ENCODE measurements around the gene TXNDC15. TPM values are rescaled to one million over a fixed set of nuclear protein-coding genes. Genes with fewer than 3 reads are reported as not detected.

TXNDC15 gene
- total RNA-seq, 3 donors from 2014 or later (not counting 1 experiment from before 2014, with no cell fraction given), result 36.6 to 48.3 (median 47.8) TPM

DNA sequence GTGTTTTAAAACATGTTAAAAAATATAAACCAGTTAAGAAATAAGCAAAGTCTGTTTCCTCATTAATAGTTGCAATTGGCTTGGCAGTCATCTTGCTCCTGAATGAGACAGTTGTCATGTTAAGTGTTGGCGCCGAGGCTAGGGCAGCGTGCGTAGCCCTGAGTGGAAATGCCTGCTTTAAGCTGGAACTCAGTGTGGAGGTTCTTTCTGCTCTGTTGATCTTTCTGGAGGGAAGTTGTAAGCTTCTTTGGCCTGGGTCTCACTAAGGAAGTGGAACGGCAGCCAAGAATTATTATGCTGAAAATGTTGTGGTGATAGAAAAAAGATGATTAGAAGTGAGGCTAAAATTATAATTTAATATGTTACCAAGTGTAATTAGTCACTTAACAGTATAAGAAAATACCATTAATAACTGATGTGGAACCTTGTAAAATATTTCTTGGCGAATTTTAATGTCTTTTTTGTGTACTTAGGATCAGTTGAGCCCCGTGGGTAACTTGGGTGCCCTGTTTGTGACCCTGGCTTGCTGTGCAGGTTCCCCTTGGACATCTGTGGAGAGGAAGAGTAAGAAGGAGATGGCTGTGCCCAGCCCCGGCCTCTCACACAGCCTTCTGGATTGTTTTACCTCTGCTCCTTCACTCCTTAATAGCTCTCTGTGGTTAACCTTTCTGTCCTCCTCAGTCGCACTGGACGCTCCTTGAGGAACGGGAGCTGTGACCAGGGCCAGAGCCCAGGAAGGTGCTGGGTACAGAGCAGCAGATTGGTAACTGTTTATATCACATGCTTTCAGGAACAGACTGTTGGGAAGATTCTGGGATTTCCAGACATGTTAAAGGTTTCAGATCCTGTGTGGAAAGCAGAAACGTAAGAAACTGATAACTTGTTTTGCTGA, 61.8 kb downstream of the TXNDC15 start:
- no peaks in the 10 kb centered on the region for H3K4me1 ChIP-seq (ENCODE audit: control insufficient read depth, insufficient read depth, low read length)
- H3K9me3 Mint-ChIP-seq, result no peaks in the 10 kb centered on the region
- H3K27me3 Mint-ChIP-seq (ENCODE audit: low read depth in 2 of 2), result no peaks in the 10 kb centered on the region
- no peaks in the 10 kb centered on the region for H3K27me3 ChIP-seq (ENCODE audit: control insufficient read depth, insufficient read depth, low read length)
- no peaks in the 10 kb centered on the region for H3K4me1 Mint-ChIP-seq
- intact Hi-C loops (cut with micrococcal nuclease), result no loop called here
- no peaks in the 10 kb centered on the region for H3K9me3 ChIP-seq (ENCODE audit: control insufficient read depth, insufficient read depth, low read length)
- H3K27ac ChIP-seq (ENCODE audit: low read length), result no peak overlapping the region
- H3K4me3 ChIP-seq (ENCODE audit: low read length), result no peak overlapping the region
- TF ChIP-seq, protein P1, sequence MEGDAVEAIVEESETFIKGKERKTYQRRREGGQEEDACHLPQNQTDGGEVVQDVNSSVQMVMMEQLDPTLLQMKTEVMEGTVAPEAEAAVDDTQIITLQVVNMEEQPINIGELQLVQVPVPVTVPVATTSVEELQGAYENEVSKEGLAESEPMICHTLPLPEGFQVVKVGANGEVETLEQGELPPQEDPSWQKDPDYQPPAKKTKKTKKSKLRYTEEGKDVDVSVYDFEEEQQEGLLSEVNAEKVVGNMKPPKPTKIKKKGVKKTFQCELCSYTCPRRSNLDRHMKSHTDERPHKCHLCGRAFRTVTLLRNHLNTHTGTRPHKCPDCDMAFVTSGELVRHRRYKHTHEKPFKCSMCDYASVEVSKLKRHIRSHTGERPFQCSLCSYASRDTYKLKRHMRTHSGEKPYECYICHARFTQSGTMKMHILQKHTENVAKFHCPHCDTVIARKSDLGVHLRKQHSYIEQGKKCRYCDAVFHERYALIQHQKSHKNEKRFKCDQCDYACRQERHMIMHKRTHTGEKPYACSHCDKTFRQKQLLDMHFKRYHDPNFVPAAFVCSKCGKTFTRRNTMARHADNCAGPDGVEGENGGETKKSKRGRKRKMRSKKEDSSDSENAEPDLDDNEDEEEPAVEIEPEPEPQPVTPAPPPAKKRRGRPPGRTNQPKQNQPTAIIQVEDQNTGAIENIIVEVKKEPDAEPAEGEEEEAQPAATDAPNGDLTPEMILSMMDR (IDR thresholded peaks at IDR 0.05), result no peak
- no peaks in the 10 kb centered on the region for H3K36me3 Mint-ChIP-seq
- no peak overlapping the region for H3K27ac Mint-ChIP-seq
- ATAC-seq, result no peak
- H3K36me3 ChIP-seq (ENCODE audit: control insufficient read depth, insufficient read depth, low read length), result peaks cover 10% of the 10 kb centered on the region
- no peak overlapping the region for H3K4me3 Mint-ChIP-seq
- DNase-seq, result no peak
- 95% methylated on average over 12 of the region's 12 CpGs for WGBS (ENCODE audit: insufficient coverage)

DNA sequence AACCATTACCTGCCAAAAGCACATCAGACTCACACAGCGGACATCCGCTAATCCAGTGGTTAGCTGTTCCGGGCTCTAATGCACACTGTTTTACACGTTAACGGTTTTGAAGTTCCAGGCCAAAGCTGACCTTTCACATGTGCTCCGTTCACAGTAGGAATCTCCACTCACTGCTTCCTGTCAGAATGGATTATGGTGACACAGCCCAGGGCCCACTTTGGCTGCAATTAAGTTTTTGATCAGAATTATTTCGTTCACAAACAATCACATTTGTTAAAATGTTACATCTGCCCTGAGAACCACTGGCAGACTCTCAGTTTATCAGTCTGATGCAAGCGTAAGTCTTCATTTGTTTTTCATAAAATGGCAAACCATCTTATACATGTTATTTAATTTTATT, 63.4 kb downstream of the TXNDC15 start:
- Mint-ChIP-seq H3K9me3 (no peaks in the 10 kb centered on the region), H3K36me3 (no peaks in the 10 kb centered on the region), H3K27ac (no peak overlapping the region), H3K4me3 (no peak overlapping the region), H3K4me1 (no peaks in the 10 kb centered on the region), H3K27me3 (ENCODE audit: low read depth in 2 of 2) (no peaks in the 10 kb centered on the region)
- intact Hi-C loops (cut with micrococcal nuclease), result no loop called here
- 97% methylated on average over 7 of the region's 8 CpGs for WGBS (ENCODE audit: insufficient coverage)
- Histone ChIP-seq H3K4me1 (ENCODE audit: control insufficient read depth, insufficient read depth, low read length) (no peaks in the 10 kb centered on the region), H3K27me3 (ENCODE audit: control insufficient read depth, insufficient read depth, low read length) (no peaks in the 10 kb centered on the region), H3K4me3 (ENCODE audit: low read length) (no peak overlapping the region), H3K9me3 (ENCODE audit: control insufficient read depth, insufficient read depth, low read length) (no peaks in the 10 kb centered on the region), H3K27ac (ENCODE audit: low read length) (no peak overlapping the region), H3K36me3 (ENCODE audit: control insufficient read depth, insufficient read depth, low read length) (peaks cover 6% of the 10 kb centered on the region)
- DNase-seq, result no peak
- TF ChIP-seq, protein P1 (IDR thresholded peaks at IDR 0.05), result no peak
- no peak for ATAC-seq

DNA sequence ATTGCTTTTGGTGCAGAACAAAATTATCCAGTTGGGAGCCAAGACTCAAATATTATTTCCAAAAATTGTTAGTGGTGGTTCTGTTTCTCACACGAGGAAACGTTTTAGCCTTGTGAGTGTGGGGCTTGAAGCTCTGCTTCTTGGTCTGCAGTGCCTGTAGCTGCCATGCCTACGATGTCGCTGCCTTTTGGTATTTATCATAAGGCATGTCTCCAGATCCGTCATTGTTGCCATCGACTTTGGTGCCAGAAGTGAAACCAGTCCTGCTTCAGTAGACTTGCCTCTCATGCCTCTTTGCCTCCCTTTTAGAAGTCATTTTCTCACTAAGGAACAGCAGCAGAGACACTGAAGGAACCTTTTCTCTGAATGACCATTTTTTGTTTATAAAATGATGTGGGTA, 63.9 kb downstream of the TXNDC15 start:
- Histone ChIP-seq H3K4me1 (ENCODE audit: control insufficient read depth, insufficient read depth, low read length) (no peaks in the 10 kb centered on the region), H3K9me3 (ENCODE audit: control insufficient read depth, insufficient read depth, low read length) (no peaks in the 10 kb centered on the region), H3K4me3 (ENCODE audit: low read length) (no peak overlapping the region), H3K27me3 (ENCODE audit: control insufficient read depth, insufficient read depth, low read length) (no peaks in the 10 kb centered on the region), H3K27ac (ENCODE audit: low read length) (no peak overlapping the region), H3K36me3 (ENCODE audit: control insufficient read depth, insufficient read depth, low read length) (peaks cover 8% of the 10 kb centered on the region)
- ATAC-seq (no peak), DNase-seq (no peak)
- WGBS (ENCODE audit: insufficient coverage), result 98% methylated on average over 6 of the region's 6 CpGs
- H3K4me3 Mint-ChIP-seq, result no peak overlapping the region
- TF ChIP-seq, protein P1 (IDR thresholded peaks at IDR 0.05), result no peak
- H3K9me3 Mint-ChIP-seq, result no peaks in the 10 kb centered on the region
- intact Hi-C loops (cut with micrococcal nuclease), result no loop called here
- H3K27me3 Mint-ChIP-seq (ENCODE audit: low read depth in 2 of 2), result no peaks in the 10 kb centered on the region
- no peaks in the 10 kb centered on the region for H3K4me1 Mint-ChIP-seq
- H3K36me3 Mint-ChIP-seq, result no peaks in the 10 kb centered on the region
- no peak overlapping the region for H3K27ac Mint-ChIP-seq
